HuH-7.5 (cell line): ENCODE measurements around the gene ACVR1C.
"Not testable (repeated sequence)": the region's sequence is repeated elsewhere in the genome, so short reads cannot be mapped to it uniquely, and the experiment has no call there.

Source experiments
- DNase-seq: peaks from one replicate; pipeline ENCODE4 v3.0.0; 2011; ENCODE audit warnings: low spot score

Gene ACVR1C

DNA sequence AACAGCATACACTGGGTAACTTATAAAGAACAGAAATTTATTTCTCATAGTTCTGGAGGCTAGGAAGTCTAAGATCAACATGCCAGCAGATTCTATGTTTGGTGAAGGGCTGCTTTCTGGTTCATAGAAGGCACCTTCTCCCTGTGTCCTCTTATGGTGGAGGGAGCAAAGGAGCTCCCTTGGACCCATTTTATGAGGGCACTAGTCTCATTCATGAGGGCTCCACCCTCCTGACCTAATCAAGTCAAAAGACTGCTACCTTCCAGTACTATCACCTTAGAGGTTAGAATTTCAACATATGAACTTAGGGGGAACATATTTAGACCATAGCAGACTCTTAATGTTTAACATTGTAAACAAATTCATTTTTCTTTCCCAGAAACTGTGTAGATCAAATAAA lies 54.5 kb downstream of the ACVR1C start:
- DNase-seq, result no peak

DNA sequence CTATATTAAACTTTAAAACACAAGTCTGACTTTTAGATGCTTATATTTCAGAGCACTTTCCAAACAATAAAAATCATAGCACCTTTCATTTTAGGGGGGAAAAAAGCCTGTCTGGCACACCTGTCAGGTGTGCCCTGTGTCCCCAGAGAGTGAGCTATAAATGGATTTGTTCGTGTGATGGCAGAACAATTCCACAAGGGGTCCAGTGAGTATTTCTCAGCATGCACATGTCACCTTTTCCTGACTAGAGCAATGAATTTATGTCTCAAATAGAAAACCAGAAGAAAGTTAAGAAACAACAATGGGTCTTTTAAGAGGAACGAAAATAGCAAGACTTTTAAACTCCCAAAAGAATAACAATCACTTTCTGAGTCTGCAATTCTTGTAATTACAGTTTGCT lies 55.9 kb downstream of the ACVR1C start:
- peak; percentile 23 for DNase-seq

DNA sequence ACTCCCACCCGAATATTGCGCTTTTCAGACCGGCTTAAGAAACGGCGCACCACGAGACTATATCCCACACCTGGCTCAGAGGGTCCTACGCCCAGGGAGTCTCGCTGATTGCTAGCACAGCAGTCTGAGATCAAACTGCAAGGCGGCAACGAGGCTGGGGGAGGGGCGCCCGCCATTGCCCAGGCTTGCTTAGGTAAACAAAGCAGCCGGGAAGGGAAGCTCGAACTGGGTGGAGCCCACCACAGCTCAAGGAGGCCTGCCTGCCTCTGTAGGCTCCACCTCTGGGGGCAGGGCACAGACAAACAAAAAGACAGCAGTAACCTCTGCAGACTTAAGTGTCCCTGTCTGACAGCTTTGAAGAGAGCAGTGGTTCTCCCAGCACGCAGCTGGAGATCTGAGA lies 62.0 kb downstream of the ACVR1C start:
- DNase-seq, result not testable (repeated sequence)

- DNase-seq, result peak; percentile 15
Measured at GRCh38 chr2:157566113-157566512, 62.6 kb downstream of the ACVR1C start.

GRCh38 chr2:157565550-157565949 lies 63.1 kb downstream of the ACVR1C start:
- no peak for DNase-seq

DNA sequence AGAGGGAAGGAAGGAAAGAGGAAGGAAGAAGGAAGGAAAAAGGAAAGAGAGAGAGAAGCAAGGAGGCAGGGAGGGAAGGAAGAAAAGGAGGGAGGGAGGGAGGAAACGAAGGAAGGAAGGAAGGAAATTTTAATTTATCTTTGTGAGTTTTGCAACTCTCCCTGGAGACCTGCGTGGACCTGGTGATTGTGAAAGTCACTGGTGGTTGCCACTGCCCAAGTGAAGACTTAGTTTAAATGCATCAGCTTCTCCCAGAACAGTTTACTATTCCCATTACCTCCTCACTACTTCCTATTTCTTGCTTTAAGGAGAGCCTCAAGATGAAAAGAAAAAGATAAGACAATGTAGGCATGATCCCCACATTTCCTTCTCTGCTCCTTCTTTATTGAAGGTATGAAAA lies 68.8 kb downstream of the ACVR1C start:
- DNase-seq, result no peak

DNA sequence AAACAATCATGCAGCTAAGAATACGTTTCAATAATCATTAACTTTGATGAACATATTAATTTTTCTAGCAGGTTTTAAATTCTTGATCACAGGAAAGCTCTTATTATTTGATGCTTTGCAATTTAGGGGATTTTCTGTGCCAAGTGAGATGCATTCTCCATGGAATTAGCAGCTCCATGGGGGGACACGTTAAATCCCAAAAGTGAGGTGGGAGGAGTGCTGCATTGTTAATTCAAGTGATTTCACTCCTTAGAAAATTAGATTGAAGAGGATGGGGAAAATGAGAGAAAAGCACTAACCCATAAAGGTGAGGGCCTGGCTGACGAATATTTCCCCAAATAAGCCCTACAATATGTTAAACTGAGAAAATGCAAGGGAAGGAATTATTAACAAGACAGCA lies 69.2 kb downstream of the ACVR1C start:
- no peak for DNase-seq

GRCh38 chr2:157559061-157559460 lies 69.6 kb downstream of the ACVR1C start:
- DNase-seq, result no peak

DNA sequence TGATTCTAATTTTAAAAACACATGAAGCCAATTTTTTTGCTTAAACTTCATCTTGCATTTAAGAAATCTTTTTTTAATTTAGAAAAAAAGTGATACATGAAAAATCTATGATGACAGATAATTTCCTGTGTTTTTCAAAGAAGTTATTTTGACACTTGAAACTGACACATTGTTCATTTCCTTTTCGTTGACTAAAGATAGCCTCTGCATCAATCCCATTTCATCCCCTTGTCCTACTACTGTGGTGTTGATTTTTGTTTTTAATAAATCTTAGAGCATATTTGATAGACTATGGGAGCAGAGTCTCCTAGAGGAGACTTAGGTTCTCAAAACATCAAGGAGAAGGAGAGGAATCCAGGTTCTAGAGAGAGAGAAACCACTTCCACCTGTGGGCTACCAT lies 70.9 kb downstream of the ACVR1C start:
- no peak for DNase-seq

DNA sequence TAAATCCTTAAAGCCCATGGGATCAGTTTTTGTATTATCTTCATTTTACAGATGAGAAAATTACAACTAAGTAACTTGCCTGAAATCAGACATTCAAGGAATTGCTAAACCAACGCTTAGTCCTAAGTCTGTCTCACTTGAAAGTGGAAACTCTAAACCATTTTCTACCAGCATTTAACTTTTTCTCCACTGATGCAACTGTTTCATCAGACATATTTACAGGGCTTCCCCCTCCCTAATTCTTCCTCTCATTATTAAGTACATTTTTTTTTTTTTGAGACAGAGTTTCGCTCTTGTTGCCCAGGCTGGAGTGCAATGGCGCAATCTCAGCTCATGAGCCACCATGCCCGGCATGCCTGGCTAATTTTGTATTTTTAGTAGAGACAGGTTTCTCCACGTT lies 88.6 kb downstream of the ACVR1C start:
- no peak for DNase-seq

DNA sequence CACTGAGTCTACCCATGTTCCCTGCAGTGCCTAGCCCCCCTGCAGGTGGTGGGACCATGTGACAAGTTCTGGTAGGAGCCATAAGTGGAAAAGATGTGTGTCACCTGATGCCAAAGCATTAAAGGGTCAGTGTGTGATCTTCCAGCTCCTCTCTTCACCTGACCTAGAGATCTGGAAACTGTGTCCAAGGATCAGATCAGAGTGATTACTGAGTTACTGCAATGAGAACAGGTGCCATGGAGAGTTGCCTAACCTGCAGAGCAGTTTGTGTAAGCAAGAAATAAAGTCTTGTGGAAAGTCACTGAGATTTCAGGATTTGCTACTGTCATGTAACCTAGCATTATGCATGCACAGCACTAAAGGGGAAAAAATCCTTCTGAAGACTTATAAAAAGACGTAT lies 90.6 kb downstream of the ACVR1C start:
- no peak for DNase-seq

- no peak for DNase-seq
Measured at GRCh38 chr2:157536815-157537214, 91.8 kb downstream of the ACVR1C start.

- DNase-seq, result no peak
Measured at GRCh38 chr2:157528963-157529751, 99.5 kb downstream of the ACVR1C start.

GRCh38 chr2:157526070-157526469 lies 102.6 kb downstream of the ACVR1C start:
- DNase-seq, result no peak

DNA sequence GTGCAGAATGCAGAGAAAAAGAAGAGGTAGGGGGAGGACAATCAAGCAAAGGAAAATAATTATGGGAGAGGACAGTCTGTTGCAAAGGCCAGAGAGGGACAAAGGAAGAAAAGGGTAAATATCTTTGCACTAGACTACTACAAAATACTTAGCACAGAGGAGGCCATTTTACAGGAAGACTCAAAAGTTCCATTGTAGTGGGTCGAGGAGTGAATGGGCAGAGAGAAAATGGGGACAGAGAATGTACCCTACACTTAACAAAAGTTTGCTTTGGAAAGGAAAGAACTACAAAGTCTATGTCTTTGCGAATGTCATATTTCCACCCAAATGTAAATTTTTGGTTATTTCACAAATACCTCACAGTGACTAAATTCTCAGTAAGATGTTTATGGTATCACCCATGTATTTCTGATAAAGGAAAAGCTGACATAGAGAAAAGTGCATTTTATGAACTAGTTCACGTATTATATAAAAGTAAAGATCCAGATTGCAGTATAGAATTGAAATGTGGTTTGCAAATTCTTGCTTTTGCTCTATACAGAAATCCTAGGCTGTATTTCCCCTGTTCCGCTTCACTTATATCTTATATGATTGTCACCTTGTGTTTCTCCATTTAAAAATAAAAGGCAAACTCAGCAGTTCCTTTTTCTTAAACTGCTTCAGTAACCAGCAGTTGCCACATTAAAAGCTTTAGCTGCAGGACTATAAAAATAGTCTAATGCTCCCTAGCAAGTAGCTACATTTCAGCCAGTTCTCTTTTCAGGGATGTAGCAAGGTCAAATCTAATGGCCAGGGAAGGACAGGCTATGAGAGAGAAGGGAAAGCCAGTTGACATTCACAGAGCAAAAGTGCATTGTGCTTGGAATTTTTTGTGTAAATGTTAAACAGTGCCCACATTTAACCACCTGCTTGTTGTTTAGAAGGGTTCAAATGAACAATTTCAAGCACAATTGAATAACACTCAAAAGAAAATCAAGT lies 105.1 kb downstream of the ACVR1C start:
- DNase-seq, result no peak

DNA sequence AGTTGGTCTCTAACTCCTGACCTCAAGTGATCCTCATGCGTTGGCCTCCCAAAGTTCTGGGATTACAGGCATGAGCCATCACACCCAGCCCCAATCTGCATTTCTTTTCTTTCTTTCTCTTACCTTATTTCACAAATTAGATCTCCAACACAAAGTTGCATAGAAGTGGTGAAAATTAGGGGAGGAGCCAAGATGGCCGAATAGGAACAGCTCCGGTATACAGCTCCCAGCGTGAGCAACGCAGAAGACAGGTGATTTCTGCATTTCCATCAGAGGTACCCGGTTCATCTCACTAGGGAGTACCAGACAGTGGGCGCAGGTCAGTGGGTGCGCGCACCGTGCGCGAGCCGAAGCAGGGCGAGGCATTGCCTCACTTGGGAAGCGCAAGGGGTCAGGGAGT lies 113.7 kb downstream of the ACVR1C start:
- DNase-seq, result not testable (repeated sequence)

DNA sequence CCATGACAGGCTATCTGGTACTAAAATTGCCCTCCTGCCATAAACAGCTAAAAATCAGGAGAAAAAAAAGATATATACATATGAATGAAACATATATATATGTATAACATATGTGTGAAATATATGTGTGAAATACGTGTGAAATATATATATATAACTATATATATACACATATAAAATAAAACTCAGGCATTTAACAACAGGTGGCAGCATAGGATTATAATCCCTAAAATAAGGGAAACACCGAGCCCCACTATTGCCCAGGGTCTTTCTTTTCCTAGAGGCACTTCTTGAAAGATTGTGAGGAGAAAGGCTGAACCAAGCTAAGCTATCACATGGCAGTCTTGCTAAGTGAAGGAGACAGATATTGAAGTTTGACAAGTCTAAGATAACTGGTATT lies 118.9 kb downstream of the ACVR1C start:
- no peak for DNase-seq

DNA sequence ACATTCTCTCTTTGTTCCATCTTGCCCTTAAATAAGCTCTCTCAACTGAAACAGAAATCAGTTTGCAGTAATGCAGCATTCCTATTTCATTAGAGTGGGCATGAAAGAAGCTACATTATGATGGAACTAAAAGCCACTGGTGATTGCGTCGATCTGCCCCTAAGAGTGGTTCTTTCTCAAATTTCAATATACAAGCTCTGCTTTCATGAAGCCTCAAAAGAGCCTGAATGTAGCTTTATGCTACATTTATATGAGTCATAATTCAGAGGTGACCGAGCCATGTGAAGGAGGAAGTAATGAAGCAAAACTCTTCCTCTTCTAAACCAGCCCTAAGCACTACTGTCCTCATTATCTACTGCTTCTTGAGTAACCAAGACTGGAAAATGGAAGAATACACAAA lies 120.0 kb downstream of the ACVR1C start:
- DNase-seq, result no peak

DNA sequence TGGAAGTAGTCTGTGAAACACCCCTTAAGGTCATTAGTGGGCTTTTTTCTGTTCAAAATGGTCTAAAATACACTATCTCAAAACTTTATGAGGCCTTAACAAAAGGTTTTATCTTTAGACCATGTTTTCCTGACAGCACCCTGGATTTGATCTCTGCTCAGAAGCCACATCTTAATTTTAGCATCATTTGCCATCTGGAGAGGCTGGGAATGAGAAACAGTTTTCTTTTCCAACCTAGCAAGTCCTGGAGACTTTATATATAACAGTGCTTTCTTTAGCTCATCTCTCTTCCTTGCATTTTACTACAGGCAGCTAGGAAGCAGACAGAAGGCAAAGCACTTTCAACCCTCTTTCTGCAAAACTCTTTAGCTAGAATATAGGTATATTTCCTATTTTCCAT lies 122.1 kb downstream of the ACVR1C start:
- no peak for DNase-seq

DNA sequence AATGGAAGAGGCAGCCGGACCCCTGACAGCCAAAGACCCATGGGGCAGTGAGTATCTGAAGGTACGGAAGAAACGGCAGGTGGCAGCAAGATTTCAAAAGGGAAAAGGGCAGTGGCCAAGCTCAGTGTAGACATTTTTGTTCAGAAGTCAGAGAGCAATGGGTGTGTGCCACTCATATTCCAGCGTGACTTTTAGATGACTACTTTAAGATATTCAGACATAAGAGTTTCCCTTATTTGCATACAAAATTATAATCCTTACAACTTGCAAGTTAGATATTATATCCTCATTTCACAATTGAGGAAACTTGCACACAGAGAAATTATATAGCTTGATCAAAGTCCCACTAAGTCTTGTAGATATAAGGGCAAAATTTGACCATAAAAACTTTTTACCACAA lies 124.0 kb downstream of the ACVR1C start:
- no peak for DNase-seq

DNA sequence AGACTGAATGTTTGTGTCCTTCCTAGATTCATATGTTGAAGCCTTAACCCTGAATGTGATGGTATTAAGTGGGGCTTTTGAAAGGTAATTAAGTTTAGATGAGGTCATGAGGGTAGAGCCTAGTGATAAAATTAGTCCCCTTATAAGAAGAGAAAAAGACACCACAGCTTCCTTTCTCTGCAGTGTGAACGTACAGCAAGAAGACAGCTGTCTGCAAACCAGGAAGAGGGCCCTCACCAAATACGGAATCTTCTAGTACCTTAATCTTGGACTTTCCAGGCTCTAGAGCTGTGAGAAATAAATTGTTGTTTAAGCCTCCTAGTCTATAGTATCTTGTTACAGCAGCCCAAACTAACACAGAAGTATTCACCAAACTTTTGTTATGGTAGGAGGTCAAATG lies 127.6 kb downstream of the ACVR1C start:
- no peak for DNase-seq

GRCh38 chr2:157500334-157500733 lies 128.3 kb downstream of the ACVR1C start:
- no peak for DNase-seq

DNA sequence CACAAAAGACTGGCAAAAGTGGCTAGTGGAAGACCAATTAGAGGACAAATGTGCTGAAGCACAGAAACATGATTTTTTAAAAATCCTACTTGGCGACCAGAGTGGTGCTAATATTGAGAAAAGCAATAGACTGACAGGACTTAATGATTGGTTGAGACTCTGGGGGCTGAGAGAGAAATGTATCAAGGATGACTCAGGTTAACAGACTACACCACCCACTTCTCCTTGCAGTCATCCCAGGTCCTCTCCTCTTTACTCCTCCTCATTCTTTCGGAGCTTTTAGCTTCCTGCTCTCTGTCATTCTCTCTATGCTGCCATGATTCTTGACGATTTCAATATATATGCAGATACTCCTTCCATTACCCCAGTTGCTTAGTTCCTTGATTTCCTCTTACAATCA lies 130.2 kb downstream of the ACVR1C start:
- DNase-seq, result no peak
